Lower lobe of right lung (tissue), 2 donors: ENCODE data around the gene PCNX4. TPM values are rescaled to one million over a fixed set of nuclear protein-coding genes. Genes with fewer than 3 reads are reported as not detected.

Source experiments
- ATAC-seq, 2 donors: fragments of 200-7000 bp; cut with Tn5 transposase; one replicate each; pipeline ENCODE4 v1.9.1; 2020 to 2022; ENCODE audit warnings: mild to moderate bottlenecking in 2 of 2, moderate library complexity in 2 of 2
- DNase-seq: peaks from one replicate; pipeline ENCODE4 v3.0.0-alpha.2; 2020
- H3K27ac ChIP-seq: fragments of 200-600 bp; one replicate; pipeline ENCODE4 v1.8.0; 2022
- H3K27me3 ChIP-seq: fragments of 200-600 bp; one replicate; pipeline ENCODE4 v1.8.0; 2022; ENCODE audit warnings: low read depth
- H3K36me3 ChIP-seq: fragments of 200-600 bp; one replicate; pipeline ENCODE4 v1.8.0; 2022; ENCODE audit warnings: mild to moderate bottlenecking
- H3K4me1 ChIP-seq: fragments of 200-600 bp; one replicate; pipeline ENCODE4 v1.8.0; 2022
- H3K4me3 ChIP-seq: fragments of 200-600 bp; one replicate; pipeline ENCODE4 v1.8.0; 2022; ENCODE audit warnings: mild to moderate bottlenecking
- H3K9me3 ChIP-seq: fragments of 200-600 bp; one replicate; pipeline ENCODE4 v1.8.0; 2022
- intact Hi-C: fragments of 100-400 bp; cut with DNase I; formaldehyde crosslinking; loops from one replicate; pipeline ENCODE4 v1.11.0; 2022
- total RNA-seq: library from RNA; stranded (reverse); fragmentation: NEBNext Ultra II Directional; extraction: Animal tissue kit (Norgen Biotek cat#: 25700); gene quantifications from one replicate; pipeline ENCODE4 v1.2.1, GENCODE V29; 2021
- TF ChIP-seq, protein P1 (sequence below): fragments of 200-600 bp; IDR thresholded peaks from one replicate; pipeline ENCODE4 v1.8.0; 2022; ENCODE audit warnings: antibody characterized with exemption, mild to moderate bottlenecking
- donor health status: DM: no; HTN: yes; CAD: no; lungs with severe emphysema.

Gene PCNX4
- total RNA-seq, 1 donor from 2014 or later, result 36.1 TPM

DNA sequence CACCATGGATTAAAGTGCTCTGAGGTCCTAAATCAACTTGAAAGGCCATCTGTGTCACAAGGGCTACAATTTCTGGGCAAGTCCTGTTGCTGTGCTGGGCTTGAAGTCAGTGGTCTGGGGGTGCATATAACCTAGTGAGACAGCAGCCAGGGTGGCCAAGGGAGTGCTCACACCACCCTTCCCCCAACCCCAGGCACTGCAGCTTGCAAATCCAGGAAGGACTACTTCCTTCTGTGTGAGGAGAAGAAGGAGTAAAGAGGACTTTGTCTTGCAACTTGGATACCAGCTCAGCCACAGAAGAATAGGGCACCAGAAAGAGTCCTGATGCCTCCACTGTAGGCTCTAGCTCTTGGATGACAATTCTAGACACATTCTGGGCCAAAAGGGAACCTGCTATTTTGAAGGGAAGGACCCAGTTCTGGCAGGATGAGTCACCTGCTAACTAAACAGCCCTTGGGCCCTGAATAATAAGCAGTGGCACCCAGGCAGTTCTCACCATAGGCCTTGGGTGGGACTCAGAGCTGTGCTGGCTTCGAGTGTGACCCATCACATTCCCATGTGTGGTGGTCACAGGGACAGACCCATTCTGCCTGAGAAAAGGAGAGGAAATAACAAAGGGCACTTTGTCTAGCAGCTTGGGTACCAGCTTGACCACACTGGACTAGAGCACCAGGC, 106.0 kb downstream of the PCNX4 start:
- H3K9me3 ChIP-seq, result no peaks in the 10 kb centered on the region
- H3K27me3 ChIP-seq, result no peaks in the 10 kb centered on the region
- intact Hi-C loops, result no loop called here
- H3K36me3 ChIP-seq, result no peaks in the 10 kb centered on the region
- no peaks in the 10 kb centered on the region for H3K4me1 ChIP-seq
- no peak overlapping the region for H3K4me3 ChIP-seq
- TF ChIP-seq, protein P1, sequence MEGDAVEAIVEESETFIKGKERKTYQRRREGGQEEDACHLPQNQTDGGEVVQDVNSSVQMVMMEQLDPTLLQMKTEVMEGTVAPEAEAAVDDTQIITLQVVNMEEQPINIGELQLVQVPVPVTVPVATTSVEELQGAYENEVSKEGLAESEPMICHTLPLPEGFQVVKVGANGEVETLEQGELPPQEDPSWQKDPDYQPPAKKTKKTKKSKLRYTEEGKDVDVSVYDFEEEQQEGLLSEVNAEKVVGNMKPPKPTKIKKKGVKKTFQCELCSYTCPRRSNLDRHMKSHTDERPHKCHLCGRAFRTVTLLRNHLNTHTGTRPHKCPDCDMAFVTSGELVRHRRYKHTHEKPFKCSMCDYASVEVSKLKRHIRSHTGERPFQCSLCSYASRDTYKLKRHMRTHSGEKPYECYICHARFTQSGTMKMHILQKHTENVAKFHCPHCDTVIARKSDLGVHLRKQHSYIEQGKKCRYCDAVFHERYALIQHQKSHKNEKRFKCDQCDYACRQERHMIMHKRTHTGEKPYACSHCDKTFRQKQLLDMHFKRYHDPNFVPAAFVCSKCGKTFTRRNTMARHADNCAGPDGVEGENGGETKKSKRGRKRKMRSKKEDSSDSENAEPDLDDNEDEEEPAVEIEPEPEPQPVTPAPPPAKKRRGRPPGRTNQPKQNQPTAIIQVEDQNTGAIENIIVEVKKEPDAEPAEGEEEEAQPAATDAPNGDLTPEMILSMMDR, result no peak
- no peak for DNase-seq
- no peak for ATAC-seq
- H3K27ac ChIP-seq, result no peak overlapping the region

DNA sequence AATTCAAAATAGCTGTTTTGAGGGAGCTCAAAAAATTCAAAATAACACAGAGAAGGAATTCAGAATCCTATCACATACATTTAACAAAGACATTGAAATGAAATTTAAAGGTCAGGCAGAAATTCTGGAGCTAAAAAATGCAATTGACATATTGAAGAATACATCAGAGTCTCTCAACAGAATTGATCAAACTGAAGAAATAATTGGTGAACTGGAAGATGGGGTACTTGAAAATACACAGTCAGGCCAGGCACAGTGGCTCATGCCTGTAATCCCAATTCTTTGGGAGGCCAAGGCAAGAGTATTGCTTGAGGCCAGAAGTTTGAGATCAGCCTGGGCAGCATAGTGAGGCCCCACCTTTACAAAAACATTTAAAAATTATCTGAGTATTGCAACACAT, 107.6 kb downstream of the PCNX4 start:
- Histone ChIP-seq H3K4me3 (no peak overlapping the region), H3K27ac (no peak overlapping the region), H3K9me3 (no peaks in the 10 kb centered on the region), H3K4me1 (no peaks in the 10 kb centered on the region), H3K36me3 (no peaks in the 10 kb centered on the region), H3K27me3 (no peaks in the 10 kb centered on the region)
- intact Hi-C loops, result no loop called here
- DNase-seq (no peak), ATAC-seq (no peak)
- TF ChIP-seq, protein P1, result no peak

DNA sequence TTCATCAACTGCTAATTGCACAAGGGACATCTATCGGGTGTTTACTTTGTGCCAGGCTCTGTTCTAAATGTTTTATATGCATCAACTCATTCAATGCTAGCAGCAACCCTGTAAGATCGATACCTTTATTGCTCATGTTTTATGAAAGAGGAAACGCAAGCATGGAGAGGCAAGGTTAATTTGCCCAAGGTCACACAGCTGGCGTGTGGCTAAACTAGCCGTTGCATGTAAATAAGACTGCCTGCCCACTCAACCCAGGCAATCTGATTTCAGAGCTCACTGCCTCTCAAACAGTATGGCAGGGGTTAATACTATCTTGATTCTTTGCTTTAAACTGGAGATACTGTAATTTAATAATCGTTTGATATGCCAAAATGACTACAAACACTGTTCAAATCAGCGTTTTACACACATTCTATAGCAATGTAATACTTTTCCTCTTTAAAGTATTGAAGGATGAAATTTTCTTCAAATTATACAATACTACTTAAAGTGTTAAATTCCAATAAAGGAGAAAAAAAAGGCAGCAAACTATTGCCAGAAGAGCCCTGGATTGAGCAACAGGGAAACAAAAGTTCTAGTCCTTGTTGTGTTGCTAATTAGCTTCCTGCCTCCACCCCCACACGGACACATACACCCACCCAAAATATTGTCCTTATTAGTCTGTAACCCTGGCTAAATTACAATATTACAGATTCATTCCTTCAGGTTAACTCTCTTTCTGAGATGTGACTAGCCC, 112.5 kb downstream of the PCNX4 start:
- H3K4me1 ChIP-seq, result no peaks in the 10 kb centered on the region
- TF ChIP-seq, protein P1, result no peak
- no peaks in the 10 kb centered on the region for H3K27me3 ChIP-seq
- no peak for DNase-seq
- no peaks in the 10 kb centered on the region for H3K36me3 ChIP-seq
- H3K4me3 ChIP-seq, result no peak overlapping the region
- intact Hi-C loops, result no loop called here
- H3K27ac ChIP-seq, result no peak overlapping the region
- ATAC-seq, result no peak
- H3K9me3 ChIP-seq, result no peaks in the 10 kb centered on the region

DNA sequence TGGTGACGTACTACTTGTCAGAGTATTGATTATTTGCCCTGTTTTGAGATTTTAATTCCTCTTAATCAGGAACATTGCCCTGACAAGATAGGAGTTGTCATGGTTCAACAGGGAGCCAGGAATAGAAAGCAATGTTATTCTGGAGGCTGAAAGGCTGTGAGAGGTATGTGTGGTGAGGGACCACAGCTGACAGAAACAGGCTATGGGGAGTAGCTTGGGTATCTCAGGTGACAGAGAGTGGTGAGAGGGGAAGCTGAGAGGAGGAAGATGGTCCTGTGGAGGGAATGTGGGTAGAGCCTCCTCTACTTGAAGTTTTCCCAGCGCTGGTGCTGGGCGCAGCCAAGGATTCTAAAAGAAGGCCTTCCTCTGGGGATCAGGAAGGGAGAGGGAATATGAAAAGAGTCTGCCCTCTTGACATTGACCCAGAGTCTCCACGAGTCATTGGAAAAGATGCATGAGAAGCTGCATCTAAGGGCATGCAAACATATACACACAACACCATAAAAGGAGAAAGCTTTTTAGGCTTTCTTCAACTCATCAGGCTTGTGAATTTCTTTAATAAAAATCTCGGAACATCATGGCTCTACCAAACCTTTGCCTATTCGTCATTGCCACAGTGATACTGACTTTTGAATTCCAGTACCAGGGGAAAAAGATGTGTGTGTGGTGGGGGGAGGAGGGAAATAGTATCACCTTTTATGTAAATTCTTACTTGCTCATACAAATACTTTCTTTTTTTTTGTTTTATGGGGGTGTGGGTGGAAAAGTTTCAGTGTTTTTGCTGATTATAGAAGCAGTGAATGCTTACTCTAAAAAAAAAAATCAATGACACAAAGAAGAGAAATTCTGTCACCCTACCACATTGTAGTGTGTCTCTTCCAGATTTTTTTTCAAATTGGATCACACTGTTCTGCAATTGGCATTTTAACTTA, 113.4 kb downstream of the PCNX4 start:
- intact Hi-C loops, result no loop called here

DNA sequence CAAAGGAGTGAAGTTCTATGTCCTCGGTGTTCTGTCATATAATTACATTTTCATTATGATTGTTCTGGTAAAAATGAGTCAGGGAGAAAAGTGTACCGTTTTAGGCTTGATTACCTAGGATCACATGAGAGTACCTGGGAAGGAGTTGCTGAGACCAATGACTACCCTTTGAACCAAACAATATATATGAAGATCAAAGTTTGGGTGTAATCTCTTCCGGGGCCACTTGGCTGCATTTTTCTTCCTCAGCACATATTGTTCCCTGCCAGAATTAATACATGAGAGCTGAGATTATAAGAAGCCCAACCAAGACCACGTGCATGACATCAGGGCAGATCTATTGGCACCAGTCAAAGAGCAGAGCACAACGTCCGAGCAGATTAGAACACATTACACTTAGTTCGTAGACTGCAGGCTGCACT, 114.5 kb downstream of the PCNX4 start:
- DNase-seq (no peak), ATAC-seq (no peak)
- TF ChIP-seq, protein P1, result no peak
- no peak overlapping the region for H3K27ac ChIP-seq
- H3K36me3 ChIP-seq, result no peaks in the 10 kb centered on the region
- no peaks in the 10 kb centered on the region for H3K4me1 ChIP-seq
- intact Hi-C loops, result no loop called here
- no peaks in the 10 kb centered on the region for H3K9me3 ChIP-seq
- H3K27me3 ChIP-seq, result no peaks in the 10 kb centered on the region
- no peak overlapping the region for H3K4me3 ChIP-seq

More for the DNA sequence above, 113.4 kb downstream of the PCNX4 start:
- no peak overlapping the region for H3K27ac ChIP-seq
- TF ChIP-seq, protein P1, result no peak
- H3K27me3 ChIP-seq, result no peaks in the 10 kb centered on the region
- ATAC-seq (no peak), DNase-seq (no peak)
- H3K36me3 ChIP-seq, result no peaks in the 10 kb centered on the region
- H3K4me1 ChIP-seq, result no peaks in the 10 kb centered on the region
- no peaks in the 10 kb centered on the region for H3K9me3 ChIP-seq
- no peak overlapping the region for H3K4me3 ChIP-seq
